ENCODE data around the gene DTYMK.

DTYMK gene

DNA sequence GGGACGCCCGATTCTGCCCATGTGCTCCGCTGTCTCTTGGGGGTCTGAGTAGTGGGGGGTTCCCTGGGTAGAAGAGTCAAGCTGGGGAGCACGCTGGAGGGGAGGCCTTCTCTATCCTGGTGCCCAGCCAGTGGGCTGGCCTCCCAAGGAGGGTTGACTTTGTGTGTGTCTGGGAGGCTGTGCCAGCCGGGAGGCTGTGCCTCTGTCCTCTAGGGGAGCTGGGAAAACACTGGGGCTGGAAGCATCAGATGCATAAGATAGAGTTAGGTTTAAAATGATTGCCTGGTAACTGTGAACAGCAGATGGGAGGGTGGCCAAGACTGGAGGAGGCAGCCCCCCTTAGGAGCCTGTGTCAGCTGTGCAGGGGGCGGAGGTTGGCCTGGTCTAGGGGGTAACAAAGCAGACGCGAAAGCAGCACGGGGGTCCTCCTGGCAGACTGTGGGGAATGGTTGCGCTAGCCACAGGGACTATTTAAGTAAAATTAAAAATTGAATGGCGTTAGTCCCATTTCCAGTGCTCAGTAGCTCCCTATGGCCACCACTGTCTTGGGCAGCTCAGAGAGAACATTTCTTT lies 16.5 kb upstream of the DTYMK start:
- DNase-seq (ENCODE audit: low read depth) = no peak

DNA sequence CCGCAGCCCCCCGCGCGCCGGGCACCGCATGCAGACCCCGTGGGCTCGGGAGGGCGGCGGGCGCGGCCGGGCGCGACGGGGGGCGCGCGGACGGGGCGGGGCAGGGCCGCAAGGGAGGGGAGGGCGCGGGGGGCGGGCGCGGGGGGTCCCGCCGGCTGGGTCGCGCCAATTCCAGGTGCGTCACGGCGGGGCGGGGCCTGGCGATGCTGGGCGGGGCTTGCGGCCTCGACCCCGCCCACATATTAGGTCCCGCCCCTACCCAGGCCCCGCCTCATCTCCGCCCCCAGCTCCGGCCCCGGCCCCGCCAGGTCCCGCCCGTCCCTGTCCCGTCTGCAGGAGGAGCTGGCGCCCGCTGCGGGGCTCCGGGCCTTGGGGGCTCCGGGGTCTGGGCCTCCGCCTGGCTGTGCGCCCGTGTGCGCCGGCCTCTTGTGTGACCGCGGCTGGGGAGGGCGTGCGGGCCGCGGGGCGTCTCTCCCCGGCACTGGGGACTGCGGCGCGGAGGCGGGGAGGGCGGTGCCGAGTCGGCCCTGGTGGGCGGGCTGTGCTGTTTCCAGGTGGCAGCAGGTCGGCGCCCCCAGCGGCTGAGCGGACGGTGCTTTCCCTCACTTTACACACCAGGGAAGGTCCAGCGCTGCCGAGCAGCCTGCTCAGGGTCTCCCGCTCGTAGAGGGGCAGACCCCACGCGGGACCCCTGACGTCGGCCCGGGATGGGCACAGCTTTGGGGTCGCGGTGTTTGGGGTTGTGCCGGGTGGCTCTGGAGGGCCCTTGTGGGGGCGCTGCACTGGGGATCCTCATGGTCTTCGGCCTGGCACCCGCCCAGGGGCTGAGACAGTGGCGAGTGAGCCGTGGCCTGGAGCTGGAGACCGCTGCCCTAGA lies 15.8 kb upstream of the DTYMK start:
- no peak for DNase-seq (ENCODE audit: low read depth)

DNA sequence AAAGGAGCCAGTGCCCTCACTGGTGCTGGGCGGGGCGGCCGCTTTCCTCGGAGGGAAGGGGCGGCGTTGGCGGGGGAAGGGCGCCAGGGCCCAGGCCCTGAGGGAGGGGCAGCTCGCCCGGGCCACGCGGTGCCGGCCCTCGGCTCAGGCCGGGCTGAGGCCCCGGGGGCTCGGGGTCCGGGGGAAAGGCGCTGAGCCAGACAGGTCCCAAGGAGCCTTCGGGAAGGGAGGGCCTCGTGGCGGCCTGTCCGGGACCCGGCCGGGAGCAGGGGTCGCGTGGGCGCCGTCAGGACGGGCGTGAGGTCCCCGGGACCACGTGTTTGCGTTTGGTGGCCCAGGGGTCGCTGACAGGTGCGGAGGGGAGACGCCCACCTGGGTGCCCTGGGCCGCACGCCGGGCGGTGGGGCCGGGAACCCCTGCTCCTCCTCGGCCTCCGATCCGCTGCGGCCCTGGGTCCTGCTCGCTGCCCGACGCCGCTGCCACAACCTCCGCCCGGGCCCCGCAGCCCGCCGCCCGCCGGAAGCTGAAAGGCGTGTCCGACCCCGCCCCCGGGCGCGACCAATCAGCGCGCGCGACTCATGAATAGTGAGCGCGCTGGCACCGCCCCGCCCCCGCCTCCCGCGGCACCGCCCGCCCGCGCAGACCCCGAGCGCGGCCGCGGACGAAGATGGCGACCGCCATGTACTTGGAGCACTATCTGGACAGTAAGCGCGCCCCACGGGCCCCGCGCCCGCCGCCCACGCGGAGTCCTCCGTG lies 15.0 kb upstream of the DTYMK start, which contains the start of gene ING5:
ING5 (plus strand) TSS at position 641 of the 756 bp plus-strand sequence; CDS start at position 668, 27 bp downstream.
- DNase-seq (ENCODE audit: low read depth) = no peak

DNA sequence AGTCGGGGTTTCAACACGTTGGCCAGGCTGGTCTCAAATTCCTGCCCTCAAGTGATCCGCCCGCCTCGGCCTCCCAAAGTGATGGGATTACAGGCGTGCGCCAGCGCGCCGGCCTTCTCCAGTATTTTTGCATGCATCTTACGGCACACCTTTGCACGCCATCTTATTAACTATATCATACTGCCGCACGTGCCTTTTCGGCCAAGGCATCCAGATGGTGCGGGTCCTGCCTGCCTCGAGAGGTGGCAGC lies 14.5 kb upstream of the DTYMK start:
- no peak for DNase-seq (ENCODE audit: low read depth)

DNA sequence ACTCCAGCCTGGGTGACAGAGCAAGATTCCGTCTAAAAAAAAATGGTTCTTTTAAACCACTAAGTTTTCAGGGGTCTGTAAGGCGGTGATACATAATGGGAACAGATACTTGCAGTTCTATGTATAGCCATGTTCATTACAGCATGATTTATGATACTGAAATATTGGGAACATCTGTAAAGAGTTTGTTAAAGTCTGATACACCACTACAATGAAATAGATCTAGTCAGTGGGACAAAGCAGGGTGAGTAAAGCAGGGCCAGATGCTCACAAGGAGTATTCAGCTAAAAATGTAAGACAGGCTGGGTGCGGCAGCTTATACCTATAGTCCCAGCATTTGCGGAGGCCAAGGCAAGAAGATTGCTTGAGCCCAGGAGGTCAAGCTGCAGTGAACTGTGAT lies 9.0 kb upstream of the DTYMK start:
- no peak for DNase-seq (ENCODE audit: low read depth)

DNA sequence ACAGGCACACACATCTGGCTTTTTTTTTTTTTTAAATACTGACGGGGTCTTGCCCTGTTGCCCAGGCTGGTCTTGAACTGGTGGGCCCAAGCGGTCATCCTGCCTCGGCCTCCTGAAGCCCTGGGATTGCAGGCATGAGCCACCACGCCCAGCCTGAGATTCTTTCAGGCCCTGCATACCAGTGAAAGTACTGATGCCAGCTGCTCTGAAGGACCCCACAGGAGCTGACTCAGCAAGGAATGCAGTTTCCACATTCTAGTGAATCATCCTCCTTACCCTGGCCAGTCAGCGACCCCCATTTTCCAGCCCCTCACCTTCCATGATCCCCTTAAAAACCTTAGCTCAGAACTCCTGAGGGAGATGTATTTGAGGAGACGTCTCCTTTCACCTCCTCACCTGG lies 5.8 kb upstream of the DTYMK start:
- no peak for DNase-seq (ENCODE audit: low read depth)

DNA sequence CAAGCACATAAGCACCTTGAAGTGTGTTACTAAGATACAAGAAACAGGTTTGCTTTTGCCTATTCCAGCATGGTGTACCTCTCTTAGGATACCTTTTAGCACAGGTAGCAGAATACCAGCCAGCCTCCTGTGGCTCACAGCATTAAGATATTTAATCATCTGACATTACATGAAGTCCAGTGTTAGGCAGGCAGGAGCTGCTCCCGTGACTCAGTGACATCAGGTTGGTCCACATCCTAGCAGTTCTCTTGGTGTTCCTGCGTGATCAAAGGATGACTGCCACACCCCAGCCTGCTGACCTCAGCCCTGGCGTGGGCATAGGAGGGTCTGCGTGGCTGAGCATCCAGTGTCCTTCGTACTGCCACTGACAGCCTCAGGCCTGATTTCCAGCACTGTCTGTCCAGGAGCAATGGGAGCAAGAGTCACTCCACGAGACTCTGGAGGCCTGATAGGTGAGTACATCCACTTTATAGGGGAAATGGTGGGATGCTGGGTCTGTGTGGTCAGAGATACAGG lies 3.6 kb upstream of the DTYMK start:
- DNase-seq (ENCODE audit: low read depth) = no peak

DNA sequence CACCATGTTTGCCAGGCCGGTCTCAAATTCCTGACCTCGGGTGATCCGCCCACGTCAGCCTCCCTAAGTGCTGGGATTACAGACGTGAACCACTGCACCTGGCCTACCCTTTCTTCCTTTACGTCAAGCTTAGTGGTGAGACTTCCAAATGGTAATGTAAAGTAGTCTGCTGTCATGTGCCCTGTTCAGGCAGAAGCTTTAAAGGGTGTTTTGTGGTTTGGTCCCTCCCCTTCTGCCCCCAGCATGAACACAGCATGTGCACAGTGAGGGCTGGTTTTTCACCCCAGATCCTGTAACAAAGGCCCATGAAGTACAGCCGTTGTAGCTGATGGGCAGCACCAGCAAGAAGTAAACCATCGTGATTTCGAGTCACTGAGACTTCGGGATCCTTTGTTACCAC lies 2.7 kb upstream of the DTYMK start:
- DNase-seq (ENCODE audit: low read depth) = no peak

DNA sequence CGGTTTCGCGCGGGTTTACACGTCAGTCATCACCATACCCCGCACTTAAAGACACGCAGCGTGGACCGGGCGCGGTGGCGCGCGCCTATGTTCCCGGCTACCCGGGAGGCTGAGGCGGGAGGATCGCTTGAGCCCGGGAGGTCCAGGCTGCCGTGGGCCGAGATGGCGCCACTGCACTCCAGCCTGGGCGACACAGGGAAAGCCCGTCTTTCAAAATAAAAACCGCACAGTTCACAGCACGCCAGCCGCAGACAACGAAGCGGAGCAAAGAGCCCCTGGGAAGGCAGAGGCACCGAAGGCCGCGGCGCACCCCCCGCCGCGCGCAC lies 328 bp downstream of the DTYMK start:
- DNase-seq (ENCODE audit: low read depth) = no peak

DNA sequence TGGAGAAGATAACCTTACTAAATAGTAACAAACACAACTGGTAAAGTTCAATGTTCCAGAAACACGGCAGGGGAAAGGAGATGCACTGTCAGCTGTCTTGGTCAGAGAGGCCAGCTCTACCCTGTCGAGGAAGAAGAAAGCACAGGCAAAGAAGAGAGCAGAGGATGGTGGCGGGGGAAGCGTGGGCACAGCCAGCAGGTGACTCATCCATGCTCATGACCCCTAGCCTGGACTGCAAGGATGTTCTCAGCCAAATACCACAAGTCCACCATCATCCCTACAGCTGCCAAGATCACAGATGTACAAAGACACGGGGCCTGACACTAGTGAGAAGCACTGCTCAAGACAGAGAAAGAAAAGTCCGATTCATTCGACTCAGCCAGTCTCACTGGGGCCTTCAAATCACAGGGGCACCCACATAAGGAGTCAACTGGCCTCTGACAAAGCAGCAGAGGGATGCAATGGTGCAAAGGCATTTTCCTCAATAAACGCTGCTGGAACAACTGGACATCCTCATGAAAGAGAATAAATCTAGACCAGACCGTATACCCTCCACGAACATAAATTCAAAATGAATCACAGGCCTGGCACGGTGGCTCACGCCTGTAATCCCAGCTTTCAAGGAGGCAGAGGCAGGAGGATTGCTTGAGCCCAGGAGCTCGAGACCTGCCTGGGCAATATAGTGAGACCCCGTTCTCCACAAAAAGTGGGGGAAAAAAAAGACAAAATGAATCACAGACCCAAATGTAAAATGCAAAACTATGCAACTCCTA lies 5.6 kb downstream of the DTYMK start:
- DNase-seq (ENCODE audit: low read depth) = no peak

DNA sequence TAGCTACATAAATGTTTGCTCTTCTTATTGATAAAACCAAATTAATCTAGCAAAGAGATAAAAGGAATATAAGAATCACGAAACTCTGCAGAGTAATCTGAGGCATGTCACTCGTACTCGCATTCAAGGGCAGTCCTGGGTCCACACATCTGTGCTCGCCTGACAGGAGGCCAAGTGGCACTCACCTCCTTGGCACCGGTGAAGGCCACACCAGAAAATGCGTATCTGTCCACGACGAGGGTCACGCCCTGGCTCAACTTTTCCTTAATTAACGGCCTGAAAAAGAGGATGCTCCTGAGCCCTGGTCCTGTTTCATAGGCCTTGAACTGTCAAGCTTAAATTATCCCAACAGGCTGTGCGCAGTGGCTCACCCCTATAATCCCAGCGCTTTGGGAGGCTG lies 6.6 kb downstream of the DTYMK start:
- no peak for DNase-seq (ENCODE audit: low read depth)

DNA sequence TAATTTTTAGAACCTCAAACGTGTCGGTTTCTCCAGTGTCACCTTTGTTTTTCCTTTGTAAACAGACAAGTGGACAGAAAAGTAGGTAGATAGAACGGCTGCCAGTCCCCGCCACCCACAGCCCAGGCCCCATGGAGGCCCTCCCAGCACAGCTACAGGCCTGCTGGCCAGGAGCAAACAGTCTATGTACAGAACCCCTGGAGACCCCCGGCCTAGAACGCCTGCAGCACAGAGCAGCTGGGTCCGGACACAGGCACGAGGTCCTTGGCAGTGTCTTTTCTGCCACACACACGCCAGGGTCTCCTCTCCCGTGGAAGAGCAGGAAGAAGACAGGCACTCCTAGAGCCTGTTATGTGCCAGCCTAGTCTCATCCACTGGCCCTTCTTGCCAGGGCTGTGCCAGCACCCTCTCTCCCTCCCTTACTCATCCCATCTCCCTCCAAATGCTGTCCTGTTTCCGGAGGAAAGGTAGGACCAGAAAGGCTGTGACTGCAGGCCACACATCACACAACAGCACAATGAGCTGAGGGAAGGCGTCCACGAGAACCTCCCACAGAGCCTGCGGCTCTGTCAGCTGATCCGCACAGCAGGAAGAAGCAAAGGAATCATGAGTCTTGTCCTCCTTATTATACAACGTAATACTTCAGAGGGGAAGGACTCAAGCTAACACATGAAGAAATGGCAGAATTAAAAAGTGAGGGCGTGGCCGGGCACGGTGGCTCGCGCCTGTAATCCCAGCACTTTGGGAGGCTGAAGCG lies 7.7 kb downstream of the DTYMK start:
- DNase-seq (ENCODE audit: low read depth) = no peak

DNA sequence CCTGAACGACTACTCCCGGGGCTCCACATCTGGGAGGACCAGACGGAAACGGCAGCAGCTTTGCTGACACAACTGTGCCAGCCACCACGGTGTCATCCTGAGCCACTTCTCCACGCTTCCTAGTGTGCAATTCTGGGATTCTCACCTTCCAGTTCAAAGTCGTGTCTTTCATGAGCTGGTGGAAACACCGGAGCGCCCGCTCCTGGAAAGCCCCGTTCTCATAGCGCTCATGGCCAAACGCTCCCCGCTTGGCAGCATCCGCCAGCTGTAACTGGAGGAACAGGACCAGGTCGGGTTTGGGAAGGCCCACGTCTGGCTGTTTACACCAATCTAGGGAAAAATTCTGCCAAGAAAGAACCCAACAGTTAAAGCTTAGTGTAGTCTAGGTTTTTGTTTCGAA lies 8.3 kb downstream of the DTYMK start:
- no peak for DNase-seq (ENCODE audit: low read depth)

DNA sequence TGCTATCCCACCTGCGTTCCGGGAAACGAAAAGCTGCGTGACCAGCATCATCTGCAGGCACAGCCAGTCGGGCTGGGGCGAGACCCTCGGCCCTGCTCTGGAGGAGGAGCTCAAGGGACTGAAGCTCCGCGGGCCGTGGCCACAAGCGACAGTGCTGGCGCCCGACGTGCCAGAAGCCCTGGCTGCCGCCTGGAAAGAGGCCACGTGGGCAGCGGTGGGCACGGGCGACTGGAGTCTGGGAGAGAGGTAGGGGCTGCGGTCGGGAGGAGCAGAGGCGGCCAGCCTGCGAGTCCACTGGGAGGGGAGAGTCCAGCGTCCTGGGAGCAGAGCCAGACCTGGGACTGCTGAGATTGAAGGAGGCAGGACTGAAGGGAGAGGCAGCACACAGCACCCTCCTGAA lies 9.2 kb downstream of the DTYMK start:
- no peak for DNase-seq (ENCODE audit: low read depth)

DNA sequence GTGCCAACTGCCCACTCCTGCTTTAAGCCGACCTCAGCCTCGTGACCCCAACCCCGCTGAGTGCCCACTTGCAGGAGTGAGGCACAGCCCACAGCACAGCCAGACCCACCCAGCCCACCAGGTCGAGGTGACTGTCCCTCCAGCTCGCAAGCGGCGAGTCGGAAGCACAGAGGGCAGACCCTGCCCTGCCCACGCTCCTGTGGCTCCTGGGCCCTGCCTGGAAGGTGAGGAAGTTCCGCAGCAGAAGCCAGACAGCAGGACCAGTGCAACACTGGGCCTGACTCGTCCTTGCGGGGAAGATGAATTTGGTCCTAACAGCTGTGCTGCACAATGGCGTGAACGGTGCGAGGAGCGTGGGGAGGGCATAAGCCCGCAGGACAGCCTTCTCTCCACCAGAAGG lies 9.9 kb downstream of the DTYMK start:
- no peak for DNase-seq (ENCODE audit: low read depth)

DNA sequence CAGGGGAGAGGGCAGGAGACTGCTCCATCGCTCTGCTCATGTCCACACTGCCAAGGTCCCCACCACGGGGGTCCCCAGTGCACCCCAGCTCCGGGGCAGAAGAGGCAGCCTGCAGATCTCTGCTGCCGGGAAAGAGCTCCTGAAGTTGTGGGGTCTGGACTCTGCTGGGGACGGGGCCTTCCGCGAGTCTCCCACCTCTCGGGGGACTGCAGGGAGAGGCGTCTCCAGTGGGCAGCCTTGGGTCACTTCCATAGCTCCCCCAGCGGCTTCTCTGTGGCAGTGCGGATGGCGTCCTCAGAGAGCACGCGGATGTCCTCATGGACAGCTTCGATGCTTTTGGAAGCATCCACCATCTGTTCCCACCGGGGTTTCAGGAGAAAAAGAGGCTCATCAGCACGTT lies 10.7 kb downstream of the DTYMK start:
- DNase-seq (ENCODE audit: low read depth) = no peak

DNA sequence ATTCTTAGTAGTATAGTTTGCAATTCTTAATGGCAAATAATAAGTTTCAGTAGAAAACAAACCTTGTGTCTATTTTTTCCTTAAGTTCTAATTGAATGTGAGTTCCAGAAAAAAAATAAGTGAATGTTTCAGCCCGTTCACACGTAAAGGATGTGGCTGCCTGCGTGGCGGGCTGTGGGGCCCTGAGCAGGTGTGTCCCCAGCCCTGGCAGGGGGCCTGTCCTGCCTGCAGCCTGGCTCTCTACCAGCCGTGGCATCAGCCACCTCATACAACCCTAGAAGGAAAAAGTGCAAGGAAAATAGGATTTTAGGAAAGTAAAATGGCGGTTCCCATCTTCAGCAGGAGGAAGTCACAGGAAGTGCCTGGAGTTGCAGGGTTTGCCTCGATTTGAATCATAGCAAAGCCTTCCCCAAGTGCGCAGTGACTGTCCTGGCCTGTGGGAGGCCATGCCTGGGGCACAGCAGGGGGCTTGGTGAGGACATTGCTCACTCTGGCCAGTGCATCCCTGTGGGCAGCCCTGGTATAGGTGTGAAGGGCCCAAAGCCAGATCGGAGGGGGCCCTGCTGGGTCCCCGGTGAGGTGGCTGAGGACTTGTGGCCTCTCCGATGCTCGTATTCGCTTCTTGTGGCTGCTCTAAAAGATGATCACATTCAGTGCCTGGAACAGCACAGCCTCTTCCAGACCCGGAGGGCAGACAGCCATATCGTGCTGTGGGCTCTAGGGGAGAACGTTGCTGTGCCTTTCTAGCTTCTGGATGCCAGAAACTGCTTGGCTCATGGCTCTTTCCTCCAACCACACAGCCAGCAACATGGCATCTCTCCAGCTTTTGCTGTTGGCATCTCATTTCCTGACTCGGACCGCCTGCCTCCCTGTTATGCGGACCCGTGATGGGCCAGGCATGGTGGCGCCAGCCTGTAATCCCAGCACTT lies 12.6 kb downstream of the DTYMK start:
- no peak for DNase-seq (ENCODE audit: low read depth)

DNA sequence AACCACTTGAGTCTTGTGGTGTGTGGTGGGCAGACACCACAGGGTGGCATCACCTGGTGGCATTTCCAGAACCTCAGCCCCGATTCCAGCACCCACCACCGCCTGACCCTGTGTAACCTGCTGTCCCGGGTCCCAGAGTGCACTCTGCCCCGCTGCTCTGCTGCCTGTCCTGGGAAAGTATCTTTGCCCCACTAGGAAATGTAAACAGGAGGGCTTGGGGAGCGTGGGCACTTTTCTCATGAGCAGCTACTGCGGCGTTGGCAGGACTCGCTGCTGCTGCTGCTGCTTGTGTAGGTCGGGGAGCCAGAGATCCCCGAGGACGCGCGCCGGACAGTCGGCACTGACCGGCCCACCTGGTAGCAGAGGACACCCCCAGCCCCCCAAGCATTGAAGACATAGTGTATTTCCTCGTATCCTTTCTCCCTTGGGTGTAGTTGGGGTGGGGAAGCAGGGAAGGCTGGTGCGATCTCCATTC lies 13.4 kb downstream of the DTYMK start:
- DNase-seq (ENCODE audit: low read depth) = no peak

DNA sequence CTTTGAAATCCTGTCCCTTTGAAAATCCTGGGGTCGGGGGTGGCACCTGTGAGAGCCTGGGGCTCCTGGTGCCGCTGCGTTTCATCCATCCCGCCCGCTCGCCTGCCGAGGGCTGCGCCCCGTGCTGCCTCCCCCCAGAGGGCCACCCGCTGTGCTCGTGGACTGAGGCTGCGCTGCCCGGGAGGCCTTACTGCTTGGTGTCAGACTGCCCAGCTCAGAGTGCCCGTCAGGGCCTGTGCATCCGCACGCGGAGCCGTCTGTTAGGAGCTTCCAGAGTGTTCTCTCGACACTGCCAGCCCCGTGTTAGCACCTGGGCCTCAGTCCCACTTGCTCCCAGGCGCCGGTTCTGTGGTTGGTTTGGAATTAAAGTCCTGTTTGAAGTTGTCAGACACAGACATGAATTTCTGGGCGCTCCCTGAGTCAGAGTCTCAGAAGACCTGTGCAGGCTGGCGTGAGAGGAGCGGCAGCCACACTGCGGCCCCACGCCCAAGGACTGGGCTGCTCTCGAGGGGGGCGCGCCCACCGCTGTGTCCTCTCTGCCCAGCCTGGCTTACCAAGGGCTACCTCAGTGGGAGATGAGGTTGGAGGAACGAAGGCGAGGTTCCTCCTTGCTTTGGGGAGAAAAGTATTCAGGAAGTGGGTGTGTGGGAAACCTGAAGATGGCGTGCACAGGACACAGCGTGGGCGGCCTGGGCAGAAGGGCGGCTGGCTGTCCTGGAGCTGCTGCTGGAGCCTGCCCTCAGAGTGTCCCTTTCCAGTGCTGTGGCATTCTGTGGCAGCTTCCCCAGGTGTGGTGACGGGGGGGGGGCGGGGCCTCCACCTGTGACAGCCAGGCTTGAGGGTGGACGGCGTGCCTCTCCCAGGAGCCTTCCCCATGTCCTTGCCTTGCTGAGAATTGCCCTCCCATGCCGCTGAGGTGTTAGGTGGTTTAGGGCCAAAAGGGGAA lies 14.1 kb downstream of the DTYMK start:
- DNase-seq (ENCODE audit: low read depth) = no peak
